NT2/D1 (cell line): ENCODE measurements around the gene MUC6.

Experiments
- DNase-seq: peaks from one replicate; pipeline ENCODE4 v3.0.0-alpha.2; 2011; ENCODE audit warnings: low read depth, low spot score
- H3K27me3 ChIP-seq: 2 replicates; pipeline ENCODE4 v1.6.0; 2011; ENCODE audit warnings: mild to moderate bottlenecking; ENCODE audit not compliant: insufficient read length, insufficient read depth
- H3K36me3 ChIP-seq: 2 replicates; pipeline ENCODE4 v1.6.1; 2011; ENCODE audit warnings: mild to moderate bottlenecking, low read length, mixed read lengths; ENCODE audit not compliant: insufficient read depth, insufficient read length
- H3K4me1 ChIP-seq: 2 replicates; pipeline ENCODE4 v1.5.1; 2011; ENCODE audit not compliant: insufficient read depth, insufficient read length
- H3K4me3 ChIP-seq: 2 replicates; pipeline ENCODE4 v1.5.1; 2011; ENCODE audit warnings: low read depth; ENCODE audit not compliant: insufficient read length
- H3K9ac ChIP-seq: 2 replicates; pipeline ENCODE4 v1.6.0; 2011; ENCODE audit warnings: low read depth; ENCODE audit not compliant: insufficient read length
- H3K9me3 ChIP-seq: 2 replicates; pipeline ENCODE4 v1.5.1; 2011; ENCODE audit warnings: mild to moderate bottlenecking, low read length; ENCODE audit not compliant: insufficient read depth
- SUZ12 ChIP-seq: IDR thresholded peaks from 2 replicates; pipeline ENCODE4 v1.6.1; 2011; ENCODE audit not compliant: insufficient read length, insufficient read depth; ENCODE audit errors: extremely low read depth
- YY1 ChIP-seq: IDR thresholded peaks from 2 replicates; pipeline ENCODE4 v1.6.1; 2011; ENCODE audit not compliant: insufficient read length, insufficient read depth
- ZNF274 ChIP-seq: IDR thresholded peaks from 2 replicates; pipeline ENCODE4 v1.6.1; 2011; ENCODE audit warnings: mild to moderate bottlenecking, low read depth, low read length

Gene MUC6

DNA sequence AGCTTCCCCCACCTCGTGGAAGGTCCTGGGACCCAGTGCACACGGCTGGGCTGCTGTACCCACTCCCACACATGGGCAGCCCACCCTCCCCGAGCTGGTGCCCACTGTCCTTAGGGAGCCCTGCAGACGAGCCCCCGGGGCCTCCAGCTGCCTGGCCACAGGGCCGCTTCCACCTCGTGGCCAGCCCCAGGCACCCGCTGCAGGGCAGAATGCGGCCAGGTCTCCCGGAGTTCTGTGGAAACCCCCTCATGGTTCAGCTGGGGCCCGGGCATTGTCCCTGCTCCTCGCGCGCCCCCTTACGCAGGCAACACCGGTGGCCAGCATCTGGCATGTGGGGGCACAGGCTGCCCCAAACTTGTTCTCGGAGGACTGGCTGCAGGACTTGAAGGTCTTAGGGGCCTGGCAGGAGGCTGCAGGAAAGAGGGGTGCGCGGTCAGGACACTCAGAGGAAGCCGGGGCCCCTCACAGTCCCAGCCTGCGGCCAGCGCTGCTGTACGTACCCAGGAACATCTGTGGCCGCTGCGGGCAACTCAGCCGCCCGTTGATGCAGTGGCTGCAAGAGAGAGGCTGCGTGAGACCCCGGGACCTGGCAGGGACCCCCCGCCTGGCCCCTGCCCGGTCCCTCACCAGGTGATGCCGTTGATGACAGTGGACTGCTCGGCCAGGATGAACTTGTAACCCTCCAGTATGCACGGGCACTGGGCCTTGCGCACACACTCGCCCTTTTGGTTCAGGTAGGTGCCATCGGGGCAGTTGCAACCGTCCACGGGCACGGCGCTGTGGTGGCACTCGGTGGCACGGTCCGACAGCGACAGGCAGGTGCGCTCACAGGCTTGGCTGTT lies 9.7 kb downstream of the MUC6 start:
- Histone ChIP-seq H3K4me3 (no peak overlapping the region), H3K27me3 (no peaks in the 10 kb centered on the region), H3K9me3 (no peaks in the 10 kb centered on the region), H3K36me3 (peaks cover 17% of the 10 kb centered on the region), H3K4me1 (peaks cover 5% of the 10 kb centered on the region), H3K9ac (no peak overlapping the region)
- DNase-seq, result no peak
- TF ChIP-seq ZNF274 (no peak), YY1 (no peak), SUZ12 (no peak)

DNA sequence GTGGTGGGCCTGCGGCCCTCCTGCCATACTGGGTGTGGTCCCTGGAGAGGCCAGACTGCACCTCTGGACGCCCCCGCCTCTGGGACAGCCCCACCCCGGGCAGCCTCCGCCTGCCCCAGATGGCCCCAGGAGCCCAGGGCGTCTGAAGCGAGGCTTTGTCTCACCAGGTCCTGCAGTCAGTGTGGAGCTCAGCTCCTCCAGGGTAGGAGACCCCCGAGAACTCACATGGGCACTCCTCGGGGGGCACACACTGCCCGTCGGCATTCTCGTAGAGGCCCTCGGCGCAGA lies 10.4 kb downstream of the MUC6 start:
- Histone ChIP-seq H3K9me3 (no peaks in the 10 kb centered on the region), H3K4me1 (peaks cover 6% of the 10 kb centered on the region), H3K9ac (no peak overlapping the region), H3K27me3 (no peaks in the 10 kb centered on the region), H3K36me3 (peaks cover 17% of the 10 kb centered on the region), H3K4me3 (no peak overlapping the region)
- TF ChIP-seq ZNF274 (no peak), YY1 (no peak), SUZ12 (no peak)
- DNase-seq, result no peak

DNA sequence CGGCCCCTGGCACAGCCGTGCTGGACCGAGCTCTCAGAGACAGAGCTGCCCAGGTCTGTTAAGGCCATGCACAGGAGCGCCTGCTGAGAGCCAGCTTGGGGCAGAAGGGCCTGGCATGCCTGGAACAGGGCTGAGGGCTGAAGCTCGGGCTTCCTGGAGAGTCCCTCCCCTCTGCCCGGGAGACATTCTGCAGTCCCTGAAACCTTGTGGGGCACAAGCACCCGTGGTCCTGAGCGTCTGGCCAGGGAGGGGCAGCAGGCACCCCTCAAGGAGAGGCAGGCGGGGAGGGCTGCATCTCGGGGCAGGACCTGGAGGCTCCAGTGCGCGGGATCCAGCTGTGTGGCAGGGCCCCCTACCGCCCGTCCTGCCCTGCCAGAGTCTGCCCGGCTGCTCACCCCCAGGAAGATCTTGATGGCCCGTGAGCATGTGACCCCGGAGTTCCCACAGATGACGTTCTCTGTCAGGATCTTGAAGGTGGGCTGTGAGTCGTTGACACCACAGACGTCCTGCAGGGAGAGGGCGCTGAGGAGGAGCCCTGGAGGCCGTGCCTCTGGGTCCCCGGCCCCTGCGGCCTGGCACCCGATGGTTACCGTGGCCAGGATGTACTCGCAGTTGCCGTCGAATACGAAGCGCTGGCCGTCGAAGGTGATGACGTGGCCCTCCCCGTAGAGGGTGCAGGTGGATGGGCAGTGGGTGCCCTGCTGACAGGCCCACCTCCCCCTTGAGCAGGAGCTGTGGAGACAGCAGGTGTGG lies 10.9 kb downstream of the MUC6 start:
- H3K9me3 ChIP-seq, result no peaks in the 10 kb centered on the region
- TF ChIP-seq YY1, result no peak
- no peak for TF ChIP-seq ZNF274
- no peak for TF ChIP-seq SUZ12
- no peak for DNase-seq
- peaks cover 6% of the 10 kb centered on the region for H3K4me1 ChIP-seq
- H3K4me3 ChIP-seq, result no peak overlapping the region
- no peaks in the 10 kb centered on the region for H3K27me3 ChIP-seq
- no peak overlapping the region for H3K9ac ChIP-seq
- peaks cover 17% of the 10 kb centered on the region for H3K36me3 ChIP-seq

DNA sequence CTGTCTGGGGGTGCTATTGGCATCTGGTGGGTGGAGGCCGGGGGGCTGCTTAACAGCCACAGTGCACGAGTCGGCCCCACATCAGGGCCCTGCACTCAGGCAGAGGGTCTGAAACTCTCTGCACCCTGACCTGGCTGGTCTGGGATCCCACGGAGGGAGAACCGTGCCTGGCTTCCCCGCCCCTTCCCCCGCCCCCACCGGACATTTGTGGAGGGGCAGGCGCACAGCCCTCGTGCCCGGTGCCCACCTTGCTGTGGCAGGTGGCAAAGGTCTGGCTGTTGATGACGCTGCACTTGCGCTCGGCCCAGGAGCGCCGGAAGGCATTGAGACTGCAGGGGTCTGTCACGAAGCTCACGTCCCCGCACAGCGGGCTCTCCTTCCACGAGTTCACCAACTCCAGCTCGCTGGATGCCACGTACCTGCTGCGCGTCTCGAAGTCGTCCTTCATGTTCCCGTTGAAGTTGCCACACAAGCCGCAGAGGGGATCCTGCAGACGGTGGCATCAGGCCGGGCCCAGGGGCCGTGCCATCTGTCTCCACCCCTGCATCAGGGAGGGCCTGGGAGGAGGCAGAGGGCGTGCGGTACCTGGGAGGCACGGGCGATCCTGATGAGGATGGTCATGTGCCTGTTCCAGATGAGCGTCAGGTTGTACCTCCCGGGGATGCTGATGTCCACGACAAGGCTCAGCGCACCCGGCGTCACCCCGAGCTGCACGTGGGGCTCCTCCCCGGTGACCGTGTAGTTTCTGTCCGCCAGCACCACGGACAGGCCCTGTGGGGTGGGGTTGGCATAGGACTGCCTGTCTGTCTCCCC lies 11.7 kb downstream of the MUC6 start:
- Histone ChIP-seq H3K4me3 (no peak overlapping the region), H3K36me3 (peaks cover 17% of the 10 kb centered on the region), H3K27me3 (no peaks in the 10 kb centered on the region), H3K9me3 (no peaks in the 10 kb centered on the region), H3K9ac (no peak overlapping the region), H3K4me1 (peaks cover 6% of the 10 kb centered on the region)
- DNase-seq, result no peak
- TF ChIP-seq SUZ12 (no peak), ZNF274 (no peak), YY1 (no peak)

DNA sequence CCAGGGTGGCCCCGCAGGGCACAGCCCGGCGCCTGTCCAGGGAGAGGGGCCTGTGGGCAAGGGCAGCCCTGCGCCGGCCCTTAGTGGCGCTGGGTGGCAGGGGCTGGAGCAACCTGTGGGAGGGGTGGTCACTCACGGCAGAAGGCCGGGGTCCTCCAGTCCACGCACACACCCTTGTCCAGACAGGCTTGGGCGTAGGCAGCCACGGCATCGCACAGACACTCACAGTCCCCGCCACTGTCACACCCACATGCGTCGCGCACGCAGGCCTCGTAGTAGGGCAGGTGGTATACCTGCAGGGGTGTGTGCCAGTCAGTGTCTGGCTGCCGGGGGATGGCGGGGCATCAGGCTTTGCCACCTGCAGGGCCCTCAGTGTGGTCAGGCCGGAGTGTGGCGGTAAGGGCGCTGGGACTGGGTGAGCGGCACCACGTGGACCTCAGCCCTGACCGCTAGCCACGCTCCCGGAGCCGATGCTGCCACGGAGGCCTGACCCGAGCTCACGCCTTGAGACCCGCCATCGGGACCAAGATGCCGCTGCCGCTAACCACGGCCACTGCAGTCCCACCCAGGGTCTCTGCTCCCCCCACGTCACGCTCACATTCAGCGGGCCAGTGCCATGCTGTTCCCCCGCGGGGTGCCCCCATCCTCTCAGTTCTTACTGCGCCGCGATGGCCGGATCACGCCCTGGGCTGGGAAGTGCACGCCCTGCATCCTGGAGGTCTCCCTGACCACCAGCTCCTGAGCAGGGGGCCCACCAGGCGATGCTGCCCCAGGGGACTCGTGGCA lies 12.5 kb downstream of the MUC6 start:
- no peaks in the 10 kb centered on the region for H3K27me3 ChIP-seq
- H3K9me3 ChIP-seq, result no peaks in the 10 kb centered on the region
- no peak for DNase-seq
- H3K9ac ChIP-seq, result no peak overlapping the region
- H3K4me3 ChIP-seq, result no peak overlapping the region
- peaks cover 17% of the 10 kb centered on the region for H3K36me3 ChIP-seq
- H3K4me1 ChIP-seq, result peaks cover 6% of the 10 kb centered on the region
- no peak for TF ChIP-seq SUZ12
- no peak for TF ChIP-seq ZNF274
- TF ChIP-seq YY1, result no peak

DNA sequence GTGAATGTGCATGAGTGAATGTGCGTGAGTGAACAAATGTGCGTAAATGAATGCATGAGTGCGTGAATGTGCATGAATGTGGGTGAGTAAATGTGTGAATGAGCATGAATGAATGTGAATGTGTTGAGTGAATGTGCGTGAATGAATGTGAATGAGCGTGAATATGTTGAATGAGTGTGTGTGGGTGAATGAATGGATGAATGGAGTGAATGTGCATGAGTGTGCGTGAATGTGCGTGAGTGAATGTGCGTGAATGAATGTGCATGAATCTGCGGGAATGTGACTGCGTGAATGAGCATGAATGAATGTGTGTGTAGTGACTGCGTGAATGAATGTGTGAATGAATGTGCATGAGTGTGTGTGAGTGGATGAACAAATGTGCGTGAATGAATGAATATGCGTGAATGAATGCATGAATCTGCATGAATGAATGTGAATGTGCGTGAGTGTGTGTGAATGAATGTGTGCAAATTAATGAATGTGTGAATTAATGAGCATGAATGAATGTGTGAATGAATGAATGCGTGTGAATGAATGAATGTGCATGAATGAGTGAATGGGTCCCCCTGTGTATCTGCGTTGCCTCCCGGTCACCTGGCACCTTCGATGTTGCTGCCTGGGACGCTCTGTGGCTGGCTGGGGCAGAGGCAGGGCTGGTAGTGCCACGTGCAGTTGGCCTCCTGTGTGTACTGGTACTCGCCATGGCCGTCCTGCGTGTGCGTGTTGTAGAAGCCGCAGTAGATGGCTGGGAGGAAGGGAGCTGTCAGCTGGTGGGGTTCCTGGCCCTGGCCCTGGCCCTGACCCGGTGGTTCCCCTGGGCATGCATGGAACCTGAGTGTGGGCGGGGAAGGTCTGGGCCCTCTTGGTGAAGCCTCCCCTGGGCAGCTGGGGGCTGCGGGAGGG lies 13.4 kb downstream of the MUC6 start:
- Histone ChIP-seq H3K4me1 (peaks cover 7% of the 10 kb centered on the region), H3K9me3 (no peaks in the 10 kb centered on the region), H3K36me3 (peaks cover 17% of the 10 kb centered on the region), H3K4me3 (no peak overlapping the region), H3K9ac (no peak overlapping the region), H3K27me3 (no peaks in the 10 kb centered on the region)
- TF ChIP-seq ZNF274, result no peak
- no peak for TF ChIP-seq YY1
- DNase-seq, result no peak
